SK-N-SH (cell line): ENCODE measurements around the gene F2RL3. TPM values are rescaled to one million over a fixed set of nuclear protein-coding genes. Genes with fewer than 3 reads are reported as not detected.

Source experiments
- CTCF ChIA-PET: fragments of 300-600, 350-600 bp; formaldehyde crosslinking; extraction: SDS; loops from one replicate; lab custom pipeline; 2021; lab: Yijun Ruan, JAX
- POLR2A ChIA-PET: fragments of 350-600 bp; sonication (Branson Sonifier 250); formaldehyde crosslinking; extraction: SDS; loops from one replicate; lab custom pipeline; 2020; ENCODE audit warnings: antibody characterized with exemption, inconsistent platforms; lab: Yijun Ruan, JAX
- DNase-seq: peaks from one replicate; pipeline ENCODE4 v3.0.0; 2012
- H2AFZ ChIP-seq: fragments of 200-600 bp; sonication (generic); 2 replicates; pipeline ENCODE4 v1.8.1; 2016; ENCODE audit warnings: antibody characterized with exemption, mild to moderate bottlenecking, low read depth
- H3F3A ChIP-seq: fragments of 200-600 bp; sonication (generic); replicated peaks from 2 replicates; pipeline ENCODE3; 2016; ENCODE audit warnings: antibody characterized with exemption, mild to moderate bottlenecking; ENCODE audit not compliant: insufficient read depth
- H3K27ac ChIP-seq, 2 experiments: fragments of 200-500 bp in 1 of 2; fragments of 200-600 bp in 1 of 2; sonication (Bioruptor generic) in 1 of 2; sonication (generic), shearing (Covaris generic) in 1 of 2; 2 replicates each; pipeline versions ENCODE4 v1.5.1 to v1.6.1; 2014 to 2016; ENCODE audit warnings: low read depth in 2 of 2, inconsistent platforms in 1 of 2, low read length in 1 of 2, mild to moderate bottlenecking in 1 of 2, mixed read lengths in 1 of 2
- H3K27me3 ChIP-seq: fragments of 200-600 bp; sonication (generic), shearing (Covaris generic); 2 replicates; pipeline ENCODE4 v1.6.1; 2016; ENCODE audit warnings: mixed run types; ENCODE audit not compliant: insufficient read depth
- H3K36me3 ChIP-seq, 2 experiments: fragments of 200-500 bp in 1 of 2; fragments of 200-600 bp in 1 of 2; sonication (Bioruptor generic) in 1 of 2; sonication (generic) in 1 of 2; replicated peaks in 1 of 2; 2 replicates each; pipeline versions ENCODE3 to v1.5.1; 2014 to 2016; ENCODE audit warnings: low read length in 1 of 2, mild to moderate bottlenecking in 1 of 2; ENCODE audit not compliant: insufficient read depth in 2 of 2, control insufficient read depth in 1 of 2
- H3K4me1 ChIP-seq, 2 experiments: fragments of 200-500 bp in 1 of 2; fragments of 200-600 bp in 1 of 2; sonication (Bioruptor generic) in 1 of 2; sonication (generic), shearing (Covaris generic) in 1 of 2; 2 replicates each; pipeline versions ENCODE4 v1.5.1 to v1.6.1; 2014 to 2016; ENCODE audit warnings: low read depth in 1 of 2, low read length in 1 of 2, mixed run types in 1 of 2; ENCODE audit not compliant: insufficient read depth in 2 of 2, control insufficient read depth in 1 of 2
- H3K4me2 ChIP-seq: fragments of 200-600 bp; sonication (generic), shearing (Covaris generic); 2 replicates; pipeline ENCODE4 v1.6.1; 2017; ENCODE audit warnings: mixed run types
- H3K4me3 ChIP-seq, 2 experiments: fragments of 200-500 bp in 1 of 2; fragments of 200-600 bp in 1 of 2; sonication (Bioruptor generic) in 1 of 2; sonication (generic), shearing (Covaris generic) in 1 of 2; 2 replicates each; pipeline versions ENCODE4 v1.5.1 to v1.8.1; 2014 to 2016; ENCODE audit warnings: low read depth in 2 of 2, inconsistent platforms in 1 of 2, low read length in 1 of 2, mild to moderate bottlenecking in 1 of 2, mixed read lengths in 1 of 2, moderate library complexity in 1 of 2
- H3K79me2 ChIP-seq: fragments of 200-600 bp; sonication (generic); 2 replicates; pipeline ENCODE4 v1.8.1; 2017; ENCODE audit warnings: mild to moderate bottlenecking; ENCODE audit not compliant: insufficient read depth
- H3K9ac ChIP-seq: fragments of 200-600 bp; sonication (generic); 2 replicates; pipeline ENCODE4 v1.6.1; 2017; ENCODE audit warnings: mixed run types
- H3K9me2 ChIP-seq: fragments of 200-600 bp; sonication (generic); 2 replicates; pipeline ENCODE4 v1.6.1; 2017; ENCODE audit warnings: mixed run types
- H3K9me3 ChIP-seq: fragments of 200-600 bp; sonication (generic); 2 replicates; pipeline ENCODE4 v1.6.1; 2017; ENCODE audit warnings: mixed run types, mild to moderate bottlenecking, moderate library complexity
- H4K20me1 ChIP-seq: fragments of 200-600 bp; sonication (generic); 2 replicates; pipeline ENCODE4 v1.6.1; 2017; ENCODE audit warnings: mild to moderate bottlenecking, mixed run types; ENCODE audit not compliant: insufficient read depth
- CHD2 ChIP-seq: fragments of 150-350 bp; IDR thresholded peaks from 2 replicates; pipeline ENCODE4 v1.6.1; 2018; ENCODE audit warnings: low read length; ENCODE audit not compliant: partially characterized antibody
- EP300 ChIP-seq, 2 experiments: IDR thresholded peaks; 2 replicates each; pipeline versions ENCODE4 v1.4.0 to v1.6.1; 2012; ENCODE audit warnings: borderline replicate concordance in 1 of 2, low read depth in 1 of 2, low read length in 1 of 2
- FOSL2 ChIP-seq: IDR thresholded peaks from 2 replicates; pipeline ENCODE4 v1.4.0; 2012; ENCODE audit warnings: low read depth, mild to moderate bottlenecking, moderate library complexity, borderline replicate concordance
- FOXJ3 ChIP-seq: sonication (generic); formaldehyde crosslinking; IDR thresholded peaks from 2 replicates; pipeline ENCODE4 v1.5.1; 2020; ENCODE audit warnings: mild to moderate bottlenecking, missing genetic modification reagents
- FOXM1 ChIP-seq: IDR thresholded peaks from 2 replicates; pipeline ENCODE4 v1.4.0; 2012; ENCODE audit warnings: low read depth, mild to moderate bottlenecking
- GABPA ChIP-seq: IDR thresholded peaks from 2 replicates; pipeline ENCODE4 v1.4.0; 2012; ENCODE audit warnings: low read depth, mild to moderate bottlenecking
- GATA2 ChIP-seq: sonication (generic); formaldehyde crosslinking; IDR thresholded peaks from 2 replicates; pipeline ENCODE4 v1.5.0; 2020; ENCODE audit warnings: mild to moderate bottlenecking, missing genetic modification reagents
- JUND ChIP-seq: IDR thresholded peaks from 2 replicates; pipeline ENCODE4 v1.4.0; 2012
- MEF2A ChIP-seq: IDR thresholded peaks from 2 replicates; pipeline ENCODE4 v1.4.0; 2012; ENCODE audit warnings: low read depth, borderline replicate concordance
- NFIC ChIP-seq: IDR thresholded peaks from 2 replicates; pipeline ENCODE4 v1.4.0; 2012; ENCODE audit warnings: borderline replicate concordance
- NRF1 ChIP-seq: IDR thresholded peaks from 2 replicates; pipeline ENCODE4 v1.6.1; 2012; ENCODE audit warnings: low read depth, mild to moderate bottlenecking, low read length
- POLR2AphosphoS5 ChIP-seq: IDR thresholded peaks from 2 replicates; pipeline ENCODE4 v1.6.1; 2012; ENCODE audit warnings: low read depth, low read length
- SIN3A ChIP-seq: IDR thresholded peaks from 2 replicates; pipeline ENCODE4 v1.6.1; 2012; ENCODE audit warnings: low read depth, mild to moderate bottlenecking, low read length, moderate library complexity, borderline replicate concordance
- SMC3 ChIP-seq: IDR thresholded peaks from 2 replicates; pipeline ENCODE4 v1.6.1; 2012; ENCODE audit warnings: low read depth, low read length, improper control_type of control experiment
- TCF12 ChIP-seq: IDR thresholded peaks from 2 replicates; pipeline ENCODE4 v1.4.0; 2012
- TEAD4 ChIP-seq: IDR thresholded peaks from 2 replicates; pipeline ENCODE4 v1.4.0; 2012; ENCODE audit warnings: mild to moderate bottlenecking, borderline replicate concordance; ENCODE audit not compliant: insufficient read depth
- YY1 ChIP-seq: IDR thresholded peaks from 2 replicates; pipeline ENCODE4 v1.4.0; 2012; ENCODE audit warnings: low read depth, mild to moderate bottlenecking
- WGBS: methylation state at CpG from one replicate; pipeline ENCODE4 v1.1.6; 2017; ENCODE audit warnings: low lambda C conversion rate; 5-methylcytosine and 5-hydroxymethylcytosine counted together
- polyA plus RNA-seq, 3 experiments: library from polyadenylated mRNA; depleted of rRNA; stranded (reverse); fragments of >200 nt; gene quantifications; 2 replicates each; pipeline ENCODE4 v1.2.3, GENCODE V29; 2012
- TF ChIP-seq, protein P1 (sequence below): fragments of 200-600 bp; sonication (generic); IDR thresholded peaks from 2 replicates; pipeline ENCODE4 v1.6.1; 2017; ENCODE audit warnings: antibody characterized with exemption, mild to moderate bottlenecking, moderate library complexity
- TF ChIP-seq, protein P2 (sequence below): IDR thresholded peaks from 2 replicates; pipeline ENCODE4 v1.4.0; 2012; ENCODE audit warnings: low read depth
- TF ChIP-seq, protein P3 (sequence below): fragments of 150-350 bp; IDR thresholded peaks from 2 replicates; pipeline ENCODE4 v1.6.1; 2016; ENCODE audit warnings: mild to moderate bottlenecking, low read depth, low read length
- TF ChIP-seq, protein P4 (sequence below): IDR thresholded peaks from 2 replicates; pipeline ENCODE4 v1.4.0; 2012; ENCODE audit warnings: low read depth, borderline replicate concordance

Gene F2RL3
- polyA plus RNA-seq, 1 of the 3 experiments (the other 2 are of a cell fraction) = not detected

DNA sequence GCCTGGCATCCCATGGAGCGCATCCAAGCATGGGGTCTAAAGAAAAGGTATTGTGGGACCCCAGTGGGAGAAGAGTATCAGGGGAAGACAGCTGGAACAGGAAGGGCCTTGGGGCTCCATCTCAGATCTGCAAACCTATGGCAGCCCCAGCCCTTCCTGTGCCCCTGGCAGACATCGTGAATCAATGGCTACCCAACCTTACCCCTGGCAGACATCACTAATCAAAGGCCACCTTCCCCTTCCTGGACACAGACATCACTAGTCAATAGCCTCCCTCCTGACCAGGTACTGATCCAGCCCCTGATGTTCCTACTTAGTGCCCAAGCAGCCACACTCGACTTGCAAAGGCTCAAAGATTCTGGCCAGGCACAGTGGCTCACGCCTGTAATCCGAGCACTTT is 15.8 kb downstream of the F2RL3 start (continued):
- TF ChIP-seq, protein P1, sequence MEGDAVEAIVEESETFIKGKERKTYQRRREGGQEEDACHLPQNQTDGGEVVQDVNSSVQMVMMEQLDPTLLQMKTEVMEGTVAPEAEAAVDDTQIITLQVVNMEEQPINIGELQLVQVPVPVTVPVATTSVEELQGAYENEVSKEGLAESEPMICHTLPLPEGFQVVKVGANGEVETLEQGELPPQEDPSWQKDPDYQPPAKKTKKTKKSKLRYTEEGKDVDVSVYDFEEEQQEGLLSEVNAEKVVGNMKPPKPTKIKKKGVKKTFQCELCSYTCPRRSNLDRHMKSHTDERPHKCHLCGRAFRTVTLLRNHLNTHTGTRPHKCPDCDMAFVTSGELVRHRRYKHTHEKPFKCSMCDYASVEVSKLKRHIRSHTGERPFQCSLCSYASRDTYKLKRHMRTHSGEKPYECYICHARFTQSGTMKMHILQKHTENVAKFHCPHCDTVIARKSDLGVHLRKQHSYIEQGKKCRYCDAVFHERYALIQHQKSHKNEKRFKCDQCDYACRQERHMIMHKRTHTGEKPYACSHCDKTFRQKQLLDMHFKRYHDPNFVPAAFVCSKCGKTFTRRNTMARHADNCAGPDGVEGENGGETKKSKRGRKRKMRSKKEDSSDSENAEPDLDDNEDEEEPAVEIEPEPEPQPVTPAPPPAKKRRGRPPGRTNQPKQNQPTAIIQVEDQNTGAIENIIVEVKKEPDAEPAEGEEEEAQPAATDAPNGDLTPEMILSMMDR = no peak
- no peak for TF ChIP-seq EP300 (IDR thresholded peaks at IDR 0.05; ENCODE audit: borderline replicate concordance in 1 of 2, low read depth in 1 of 2, low read length in 1 of 2)

DNA sequence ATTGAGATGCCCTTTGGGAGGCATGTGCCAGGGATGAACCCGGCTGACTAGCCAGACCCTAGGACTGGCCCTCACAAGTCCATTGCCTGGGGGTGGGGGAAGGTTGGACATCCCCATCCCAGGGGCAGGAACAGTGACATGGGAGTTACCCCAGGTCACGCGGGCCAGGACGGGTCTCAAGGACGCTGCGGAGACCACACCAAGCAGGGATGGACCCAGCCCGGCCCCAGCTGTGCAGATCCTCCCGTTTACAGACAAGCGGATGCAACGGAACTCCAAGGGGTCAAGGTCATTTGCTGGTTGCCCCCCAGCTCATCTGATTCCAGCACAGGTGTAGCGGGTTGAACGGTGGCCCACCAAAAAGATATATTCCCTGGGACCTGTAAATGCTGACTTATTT is 20.0 kb downstream of the F2RL3 start:
- H3K27me3 ChIP-seq = no peaks in the 10 kb centered on the region; the same call in 1 of the 2 replicates
- H3K9me3 ChIP-seq = no peaks in the 10 kb centered on the region
- no peaks in the 10 kb centered on the region for H3K36me3 ChIP-seq
- TF ChIP-seq SMC3 = no peak
- WGBS = 12% methylated on average over 3 of the region's 12 CpGs
- no peak overlapping the region for H3K9ac ChIP-seq
- POLR2A ChIA-PET = no interaction called here
- no peak overlapping the region for H2AFZ ChIP-seq
- H3K27ac ChIP-seq = no peak overlapping the region
- no peaks in the 10 kb centered on the region for H3K4me1 ChIP-seq
- CTCF ChIA-PET = interaction anchor here (0.6 kb wide), 1 partner anchor 9 kb away, joined by 3 read pairs; no protein-coding TSS in a partner anchor
- H3K4me3 ChIP-seq = no peak overlapping the region
- H3F3A ChIP-seq = no peaks in the 10 kb centered on the region
- H4K20me1 ChIP-seq = no peaks in the 10 kb centered on the region
- no peak for DNase-seq
- H3K79me2 ChIP-seq = no peaks in the 10 kb centered on the region
- no peak overlapping the region for H3K4me2 ChIP-seq
- H3K9me2 ChIP-seq = no peaks in the 10 kb centered on the region

DNA sequence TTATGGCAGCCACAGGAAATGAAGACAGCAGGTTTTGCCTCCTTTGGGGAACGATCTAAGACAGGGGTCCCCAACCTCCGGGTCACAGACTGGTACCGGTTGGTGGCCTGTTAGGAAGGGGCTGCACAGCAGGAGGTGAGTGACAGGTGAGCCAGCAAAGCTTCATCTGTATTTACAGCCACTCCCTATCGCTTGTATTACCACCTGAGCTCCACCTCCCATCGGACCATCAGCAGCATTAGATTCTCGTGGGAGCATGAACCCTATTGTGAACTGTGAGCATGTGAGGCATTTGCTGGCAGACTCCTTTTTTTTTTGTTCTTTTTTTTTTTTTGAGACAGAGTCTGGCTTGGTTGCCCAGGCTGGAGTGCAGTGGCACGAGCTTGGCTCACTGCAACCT is 22.2 kb downstream of the F2RL3 start:
- H3K9me3 ChIP-seq = no peaks in the 10 kb centered on the region
- H3K79me2 ChIP-seq = no peaks in the 10 kb centered on the region
- no peaks in the 10 kb centered on the region for H3K9me2 ChIP-seq
- no peak overlapping the region for H3K4me3 ChIP-seq
- no peaks in the 10 kb centered on the region for H3K36me3 ChIP-seq
- H4K20me1 ChIP-seq = no peaks in the 10 kb centered on the region
- no peak overlapping the region for H2AFZ ChIP-seq
- peaks cover 4% of the 10 kb centered on the region; the same call in 1 of the 2 replicates for H3K27me3 ChIP-seq
- H3F3A ChIP-seq = no peaks in the 10 kb centered on the region
- H3K9ac ChIP-seq = no peak overlapping the region
- ChIA-PET POLR2A (no interaction called here), CTCF (no interaction called here)
- H3K4me1 ChIP-seq = no peaks in the 10 kb centered on the region
- no peak overlapping the region for H3K4me2 ChIP-seq
- no peak overlapping the region for H3K27ac ChIP-seq
- DNase-seq = no peak
- 4% methylated on average over 7 of the region's 7 CpGs for WGBS
- TF ChIP-seq MEF2A (no peak), YY1 (no peak), GATA2 (CRISPR knock-in tag) (no peak), GABPA (no peak), SIN3A (no peak), FOXM1 (no peak), TCF12 (no peak), NRF1 (no peak), POLR2AphosphoS5 (no peak), FOSL2 (no peak), FOXJ3 (CRISPR knock-in tag) (no peak), NFIC (no peak), TEAD4 (no peak), CHD2 (no peak), JUND (no peak)
- TF ChIP-seq, protein P1 = no peak
- TF ChIP-seq, protein P2, sequence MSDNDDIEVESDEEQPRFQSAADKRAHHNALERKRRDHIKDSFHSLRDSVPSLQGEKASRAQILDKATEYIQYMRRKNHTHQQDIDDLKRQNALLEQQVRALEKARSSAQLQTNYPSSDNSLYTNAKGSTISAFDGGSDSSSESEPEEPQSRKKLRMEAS = no peak
- TF ChIP-seq, protein P3, sequence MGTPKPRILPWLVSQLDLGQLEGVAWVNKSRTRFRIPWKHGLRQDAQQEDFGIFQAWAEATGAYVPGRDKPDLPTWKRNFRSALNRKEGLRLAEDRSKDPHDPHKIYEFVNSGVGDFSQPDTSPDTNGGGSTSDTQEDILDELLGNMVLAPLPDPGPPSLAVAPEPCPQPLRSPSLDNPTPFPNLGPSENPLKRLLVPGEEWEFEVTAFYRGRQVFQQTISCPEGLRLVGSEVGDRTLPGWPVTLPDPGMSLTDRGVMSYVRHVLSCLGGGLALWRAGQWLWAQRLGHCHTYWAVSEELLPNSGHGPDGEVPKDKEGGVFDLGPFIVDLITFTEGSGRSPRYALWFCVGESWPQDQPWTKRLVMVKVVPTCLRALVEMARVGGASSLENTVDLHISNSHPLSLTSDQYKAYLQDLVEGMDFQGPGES = no peak
- TF ChIP-seq, protein P4, sequence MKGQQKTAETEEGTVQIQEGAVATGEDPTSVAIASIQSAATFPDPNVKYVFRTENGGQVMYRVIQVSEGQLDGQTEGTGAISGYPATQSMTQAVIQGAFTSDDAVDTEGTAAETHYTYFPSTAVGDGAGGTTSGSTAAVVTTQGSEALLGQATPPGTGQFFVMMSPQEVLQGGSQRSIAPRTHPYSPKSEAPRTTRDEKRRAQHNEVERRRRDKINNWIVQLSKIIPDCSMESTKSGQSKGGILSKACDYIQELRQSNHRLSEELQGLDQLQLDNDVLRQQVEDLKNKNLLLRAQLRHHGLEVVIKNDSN = no peak
